Amniotic epithelial cell (primary cell): ENCODE measurements around the gene SRRM2.

Experiments used
- DNase-seq: peaks from one replicate; pipeline ENCODE4 v3.0.0-alpha.2; 2010; ENCODE audit warnings: low read depth

The SRRM2 gene

GRCh38 chr16:2752035-2752849, at the start of gene SRRM2:
Gene SRRM2, plus strand, starts transcription at chr16:2752638. Its CDS starts 3,727 bp downstream, at chr16:2756365.
- DNase-seq: peak; percentile 93

- no peak for DNase-seq
Measured at GRCh38 chr16:2702871-2703745, 49.3 kb upstream of the SRRM2 start.

DNA sequence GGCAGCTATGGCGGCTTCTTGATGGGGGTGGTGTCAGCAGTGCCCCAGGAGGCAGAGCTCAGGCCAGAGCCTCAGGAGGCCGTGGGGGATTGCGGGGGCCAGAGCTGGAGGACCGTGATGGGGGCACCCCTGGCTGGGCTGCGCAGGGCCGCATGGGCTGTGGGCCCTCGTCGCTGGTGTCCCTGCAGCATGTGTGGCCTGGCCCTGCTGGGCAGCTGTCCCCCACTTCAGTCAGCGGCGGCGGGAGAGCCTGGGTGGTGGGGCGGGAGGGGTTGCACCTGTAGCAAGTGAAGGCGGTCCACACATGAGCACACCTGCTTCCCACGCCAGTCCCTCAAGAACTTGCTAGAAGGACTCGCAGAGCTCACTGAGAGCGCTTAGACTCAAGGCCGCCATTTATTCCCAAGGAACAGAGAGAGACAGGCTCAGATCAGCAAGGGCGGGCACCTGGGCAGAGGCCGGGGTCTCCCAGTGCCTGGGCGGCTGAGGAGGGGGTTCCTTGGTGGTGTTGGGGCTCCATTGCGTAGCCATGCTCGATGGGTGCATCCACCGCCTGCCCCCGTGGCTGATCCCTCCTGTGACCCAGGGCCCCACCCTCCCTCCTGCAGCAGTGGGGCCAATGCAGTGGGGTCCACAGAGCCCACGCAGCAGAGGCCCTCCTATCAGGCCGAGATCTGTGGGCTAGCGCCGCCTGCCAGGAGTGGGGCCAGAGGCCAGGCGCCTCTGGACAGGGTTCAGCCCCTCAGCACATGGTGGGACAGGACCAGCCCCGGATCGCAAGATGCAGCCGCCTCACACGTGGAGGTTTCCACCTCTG, 48.1 kb upstream of the SRRM2 start:
- no peak for DNase-seq

DNA sequence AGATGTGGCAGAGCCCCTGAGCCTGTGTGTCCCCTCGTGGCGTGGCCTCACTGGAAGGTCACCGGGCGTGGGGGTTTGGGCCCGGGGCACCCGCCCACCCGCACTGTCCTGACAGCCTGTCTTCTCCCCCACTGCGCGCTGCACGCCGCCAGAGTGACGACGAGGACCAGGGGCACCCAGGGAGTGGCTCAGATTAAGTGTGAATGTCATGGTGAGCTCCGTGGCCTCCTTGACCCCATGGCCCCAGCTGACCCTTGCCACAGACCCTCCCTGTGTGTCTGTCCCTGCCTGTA, 47.5 kb upstream of the SRRM2 start:
- no peak for DNase-seq

DNA sequence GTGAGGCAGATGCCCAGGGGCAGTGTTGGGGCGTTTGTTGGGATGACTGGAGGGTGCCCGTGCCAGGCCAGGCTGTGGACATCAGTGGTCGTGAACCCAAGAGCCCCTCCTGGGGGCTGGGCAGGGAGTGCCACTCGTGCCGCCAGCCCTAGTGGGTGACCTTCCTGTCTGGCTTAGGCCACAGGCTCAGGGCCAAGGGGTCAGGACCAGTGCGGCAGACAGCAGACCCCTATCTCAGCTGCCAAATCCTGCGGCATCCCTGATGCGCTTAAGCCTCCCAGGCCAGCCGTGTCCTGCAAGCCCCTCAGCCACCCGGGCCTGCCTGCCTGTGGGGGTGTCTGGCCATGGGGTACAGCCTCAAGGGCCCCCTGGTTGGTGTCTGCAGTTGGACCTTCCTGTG, 47.1 kb upstream of the SRRM2 start:
- no peak for DNase-seq

- DNase-seq: no peak
Measured at GRCh38 chr16:2706085-2706484, 46.4 kb upstream of the SRRM2 start.

DNA sequence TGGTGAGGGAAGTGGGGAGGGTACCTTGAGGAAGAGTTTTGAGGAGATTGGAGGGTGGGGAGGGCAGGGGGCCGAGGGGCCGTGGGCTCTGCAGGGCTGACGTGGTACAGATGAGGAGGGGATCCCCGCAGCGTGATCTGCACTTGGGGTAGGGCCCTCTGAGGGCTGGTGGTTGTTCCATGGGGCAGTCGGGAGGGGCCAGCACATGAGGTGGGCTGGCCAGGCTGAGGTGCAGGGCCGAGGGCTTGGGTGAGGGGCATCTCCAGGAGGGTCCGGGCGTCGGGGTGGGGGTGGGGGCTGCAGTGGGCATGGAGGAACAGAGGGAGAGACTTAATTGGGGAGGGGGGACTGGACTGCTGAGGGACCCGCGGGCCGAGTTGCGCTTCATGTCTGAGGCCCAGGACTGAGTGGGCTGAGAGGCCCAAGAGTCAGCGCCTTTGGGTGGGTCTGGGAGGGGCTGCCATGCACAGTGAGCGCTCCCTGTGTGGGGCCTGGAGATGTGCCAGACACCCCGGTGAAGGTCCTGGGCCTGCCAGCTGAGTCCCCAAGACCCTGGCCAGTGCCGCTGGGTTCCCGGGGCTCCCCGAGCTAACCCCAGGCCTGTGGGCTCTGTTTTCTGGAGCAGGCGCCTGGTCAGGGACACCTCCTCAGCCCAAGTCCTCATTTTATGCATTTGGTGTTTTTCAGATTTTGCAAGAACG, 45.7 kb upstream of the SRRM2 start:
- DNase-seq: no peak

DNA sequence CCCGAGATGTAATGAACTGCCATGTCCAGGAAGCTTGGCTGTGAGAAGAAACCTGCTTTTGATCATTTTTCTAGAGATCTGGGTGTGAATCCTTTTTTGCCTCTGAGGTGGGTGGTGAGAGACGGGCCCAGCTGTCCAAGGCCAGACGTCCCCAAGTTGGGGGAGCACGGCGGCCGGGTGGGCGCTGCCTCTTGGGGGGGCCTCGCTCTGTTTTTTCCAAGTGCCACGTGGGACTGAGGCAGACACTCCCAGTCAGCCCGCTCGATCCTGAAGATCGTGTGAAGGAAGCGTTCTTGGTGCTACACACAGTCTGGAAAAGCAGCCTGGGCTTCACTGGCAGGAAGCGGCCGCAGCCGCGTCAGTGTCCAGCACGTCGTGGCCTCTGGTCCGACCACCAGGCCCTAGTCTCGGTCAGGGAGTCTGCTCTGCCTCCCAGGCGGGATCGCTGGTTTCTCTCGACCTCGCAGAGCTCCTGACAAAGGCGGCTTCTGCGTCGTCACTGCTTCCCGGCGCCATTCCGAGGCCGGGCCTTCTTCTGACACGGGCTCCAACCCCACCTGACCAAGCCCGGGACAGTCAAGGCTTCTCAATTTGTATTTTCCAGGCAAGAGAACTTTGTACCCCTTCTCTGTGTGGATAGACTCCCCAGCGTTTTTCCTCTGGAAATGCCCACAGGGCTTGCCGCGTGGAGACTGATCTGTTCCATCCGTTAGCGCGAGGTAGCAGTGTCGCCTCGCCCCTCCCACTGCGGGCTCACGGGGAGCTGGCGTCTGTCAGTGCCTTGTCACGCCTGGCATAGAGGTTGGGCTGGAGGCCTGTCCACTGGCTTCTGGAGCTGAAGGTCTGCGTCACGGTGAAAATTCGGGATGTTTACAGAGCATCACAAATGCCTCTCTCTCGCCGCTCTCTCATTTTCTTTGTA, 44.8 kb upstream of the SRRM2 start:
- no peak for DNase-seq

DNA sequence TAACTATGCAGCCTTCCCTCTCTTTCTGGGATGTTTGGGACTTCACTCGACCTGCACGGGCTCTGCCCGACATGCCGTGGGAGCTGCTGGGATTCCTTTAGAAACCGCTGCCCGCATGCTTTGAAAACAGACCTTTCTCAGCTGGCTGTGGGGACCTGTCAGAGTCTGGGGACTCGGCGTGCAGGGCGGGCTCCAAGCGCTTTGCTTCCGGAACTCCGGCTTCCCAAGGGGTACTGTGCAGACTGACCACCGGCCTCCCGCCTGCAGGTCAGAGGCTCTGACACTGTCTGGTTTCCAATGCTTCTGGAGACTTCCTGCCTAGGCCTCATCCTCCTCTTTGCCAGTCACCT, 44.2 kb upstream of the SRRM2 start:
- no peak for DNase-seq

DNA sequence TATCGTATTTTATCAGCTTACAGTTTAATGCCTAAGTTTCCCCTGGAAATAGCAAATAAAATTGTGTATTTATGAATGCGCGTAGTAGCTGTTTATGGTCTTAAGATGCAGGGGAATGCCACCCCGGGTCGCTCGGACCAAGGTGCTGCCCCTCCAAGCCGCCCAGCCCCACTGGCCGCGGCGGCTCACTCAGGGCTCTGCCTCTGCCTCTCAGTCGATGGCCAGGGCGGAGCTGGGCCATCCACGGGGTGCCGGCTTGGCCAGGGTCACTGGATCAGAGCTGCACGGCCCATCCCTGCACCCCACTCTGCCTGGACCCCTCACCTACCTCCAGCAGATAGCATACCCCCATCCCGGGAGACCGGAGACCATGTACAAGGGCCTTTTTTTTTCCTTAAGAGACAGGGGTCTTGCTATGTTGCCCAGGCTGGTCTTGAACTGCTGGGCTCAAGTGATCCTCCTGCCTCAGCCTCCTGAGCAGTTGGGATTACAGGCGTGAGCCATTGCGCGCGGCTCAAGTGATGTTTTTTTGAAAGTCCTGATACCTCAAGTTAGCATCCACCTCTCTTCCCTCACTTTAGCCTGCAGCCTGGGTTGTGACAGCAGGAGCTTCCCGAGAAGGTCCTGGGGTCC, 43.4 kb upstream of the SRRM2 start:
- DNase-seq: no peak

GRCh38 chr16:2709588-2709984, 42.9 kb upstream of the SRRM2 start:
- no peak for DNase-seq

GRCh38 chr16:2710021-2710710, 42.3 kb upstream of the SRRM2 start:
- no peak for DNase-seq

DNA sequence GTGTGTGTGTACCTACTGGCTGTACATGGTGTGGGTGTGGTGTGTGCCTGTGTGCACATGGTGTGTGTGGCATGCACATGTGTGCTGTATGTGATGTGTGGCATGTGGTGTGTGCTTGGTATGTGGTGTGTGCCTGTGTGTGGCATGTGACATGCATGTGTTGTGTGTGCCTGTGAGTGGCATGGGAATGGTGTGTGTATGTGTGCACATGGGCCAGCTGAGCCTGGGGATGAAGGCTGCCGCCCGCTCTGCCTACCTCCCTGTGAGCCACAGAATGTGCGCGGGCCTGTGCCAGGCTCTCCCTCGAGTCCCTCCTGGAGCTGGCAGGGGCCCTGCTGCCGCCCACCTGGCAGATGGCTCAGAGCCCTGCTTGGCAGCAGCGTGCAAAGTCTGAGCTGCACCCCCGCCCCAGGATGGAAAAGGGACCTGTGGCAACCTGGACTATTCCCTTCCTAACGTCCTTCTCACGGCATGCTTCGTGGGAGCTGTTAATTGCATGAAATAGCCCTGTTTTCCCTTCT, 41.7 kb upstream of the SRRM2 start:
- DNase-seq: no peak

GRCh38 chr16:2711370-2712062, 40.9 kb upstream of the SRRM2 start:
- DNase-seq: no peak

- no peak for DNase-seq
Measured at GRCh38 chr16:2712063-2712441, 40.4 kb upstream of the SRRM2 start.

GRCh38 chr16:2712546-2712945, 39.9 kb upstream of the SRRM2 start:
- no peak for DNase-seq

DNA sequence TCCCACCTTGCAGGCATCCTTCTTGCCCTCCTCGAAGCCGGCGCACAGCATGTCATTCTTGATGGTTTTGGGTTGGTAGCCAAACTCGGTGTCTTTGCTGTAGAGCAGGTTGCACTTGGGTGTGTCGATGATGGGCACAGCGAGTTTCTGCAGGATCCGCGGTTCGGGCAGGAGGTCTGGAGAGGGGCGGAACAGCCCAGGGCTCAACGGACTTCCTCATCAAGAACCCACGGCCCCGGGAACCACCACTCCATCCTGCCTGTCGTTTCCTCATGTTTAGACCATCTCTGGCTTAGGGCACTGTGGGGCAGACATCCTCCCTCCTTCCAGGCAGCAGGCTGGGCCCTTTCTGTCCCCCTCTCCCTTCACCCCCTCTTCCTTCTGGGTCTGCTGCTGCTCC, 38.9 kb upstream of the SRRM2 start:
- no peak for DNase-seq

- no peak for DNase-seq
Measured at GRCh38 chr16:2713985-2714774, 38.3 kb upstream of the SRRM2 start.
